ENCODE data around the gene ID4. TPM values are rescaled to one million over a fixed set of nuclear protein-coding genes. Genes with fewer than 3 reads are reported as not detected.

Gene ID4
- total RNA-seq, 1 experiment from 2014 or later: 0.10 TPM

DNA sequence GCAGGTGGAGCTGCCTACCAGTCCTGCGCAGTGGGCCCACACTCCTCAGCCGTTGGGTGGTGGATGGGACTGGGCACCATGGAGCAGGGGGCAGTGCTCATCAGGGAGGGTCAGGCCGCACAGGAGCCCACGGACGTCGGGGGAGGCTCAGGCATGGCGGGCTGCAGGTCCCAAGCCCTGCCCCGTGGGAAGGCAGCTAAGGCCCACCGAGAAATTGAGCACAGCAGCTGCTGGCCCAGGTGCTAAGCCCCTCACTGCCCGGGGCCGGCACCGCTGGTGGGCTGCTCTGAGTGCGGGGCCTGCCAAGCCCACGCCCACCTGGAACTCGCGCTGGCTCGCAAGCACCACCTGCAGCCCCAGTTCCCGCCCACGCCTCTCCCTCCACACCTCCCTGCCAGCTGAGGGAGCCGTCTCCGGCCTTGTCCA is 30.2 kb upstream of the ID4 start (continued):
- no peak for TF ChIP-seq JUND (IDR thresholded peaks at IDR 0.05)
- TF ChIP-seq ZNF274 (IDR thresholded peaks at IDR 0.05; ENCODE audit: low read depth, low read length): no peak

DNA sequence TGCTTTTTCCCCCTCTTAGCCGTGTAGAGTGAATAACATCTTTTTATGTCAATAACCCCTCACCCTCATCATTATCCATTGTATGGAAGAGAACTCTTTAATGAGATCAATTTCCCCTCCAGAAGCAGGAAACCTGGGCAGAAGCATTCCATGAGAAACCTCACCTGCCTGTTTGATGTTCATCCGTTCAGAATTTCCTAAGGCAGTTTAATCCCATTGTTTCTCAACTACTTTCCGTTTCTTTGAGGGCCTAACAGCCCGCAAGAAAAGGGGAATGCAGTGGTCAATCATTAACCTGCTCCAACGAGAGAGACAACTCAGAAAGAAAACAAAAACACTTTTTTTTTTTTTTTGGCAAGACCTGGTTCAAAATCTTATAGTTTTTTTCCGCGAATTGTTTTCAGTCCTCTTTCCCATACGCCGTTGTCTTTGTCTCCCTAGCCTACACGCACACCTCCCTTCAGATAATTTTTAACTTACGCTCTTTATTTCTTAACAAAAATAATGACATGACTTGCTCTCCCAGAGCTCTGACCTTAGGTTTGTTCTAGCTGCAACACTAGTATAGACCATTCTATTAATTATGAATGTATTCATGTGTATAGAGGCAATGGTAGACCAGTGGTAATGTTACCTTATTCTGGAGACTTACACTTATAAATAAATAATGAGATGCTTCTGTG is 25.6 kb upstream of the ID4 start:
- Histone ChIP-seq H3K9me2 (ENCODE audit: insufficient read depth) (no peaks in the 10 kb centered on the region), H3K9me3 (ENCODE audit: control insufficient read depth in 1 of 2, insufficient read depth in 1 of 2, low read depth in 1 of 2, low read length in 2 of 2) (no peaks in the 10 kb centered on the region), H3K27ac (ENCODE audit: low read depth, low read length) (peak overlapping the region; percentile 54; the same call in 1 of the 2 replicates), H4K20me1 (ENCODE audit: insufficient read depth) (no peaks in the 10 kb centered on the region), H3K4me2 (ENCODE audit: low read length) (peak overlapping the region; percentile 30; the same call in 1 of the 2 replicates), H2AFZ (ENCODE audit: low read depth, low read length, poor library complexity, severe bottlenecking) (peak overlapping the region; percentile 66), H3K36me3 (ENCODE audit: control insufficient read depth in 1 of 2, insufficient read depth in 2 of 2, low read length in 2 of 2) (no peaks in the 10 kb centered on the region), H3K9ac (ENCODE audit: low read length) (no peak overlapping the region), H3K4me3 (replicated peaks in 1 of 2; ENCODE audit: low read depth in 1 of 2, low read length in 2 of 2) (no peak overlapping the region), H3K27me3 (ENCODE audit: insufficient read depth, low read length) (no peaks in the 10 kb centered on the region), H3K79me2 (ENCODE audit: insufficient read depth, low read length) (no peaks in the 10 kb centered on the region), H3K4me1 (ENCODE audit: control insufficient read depth in 1 of 2, insufficient read depth in 2 of 2, low read length in 2 of 2) (peaks cover 18 to 22% of the 10 kb centered on the region in 2 experiments)
- POLR2A ChIA-PET: no interaction called here
- TF ChIP-seq SP1 (IDR thresholded peaks at IDR 0.05; ENCODE audit: low read depth) (peak; percentile 40), ZFX (IDR thresholded peaks at IDR 0.05) (no peak), JUND (IDR thresholded peaks at IDR 0.05) (peak; percentile 31; the same call in 1 of the 2 replicates)
- RAD21 ChIA-PET (ENCODE audit: low non-redundant PET in 1 of 2, low total read pairs in 2 of 2, uncharacterized antibody in 2 of 2, unreplicated experiment in 2 of 2): no interaction called here
- no TSS peak for BruUV-seq (replicated peaks)
- intact Hi-C loops (cut with micrococcal nuclease): no loop called here
- ATAC-seq (peak; percentile 22; the same call in 1 of the 2 replicates), DNase-seq (ENCODE audit: low read depth, low spot score) (peak; percentile 23)
- CTCF ChIA-PET: interaction anchor here (0.7 kb wide), 1 partner anchor 49 kb away, joined by 4 read pairs; no protein-coding TSS in a partner anchor

DNA sequence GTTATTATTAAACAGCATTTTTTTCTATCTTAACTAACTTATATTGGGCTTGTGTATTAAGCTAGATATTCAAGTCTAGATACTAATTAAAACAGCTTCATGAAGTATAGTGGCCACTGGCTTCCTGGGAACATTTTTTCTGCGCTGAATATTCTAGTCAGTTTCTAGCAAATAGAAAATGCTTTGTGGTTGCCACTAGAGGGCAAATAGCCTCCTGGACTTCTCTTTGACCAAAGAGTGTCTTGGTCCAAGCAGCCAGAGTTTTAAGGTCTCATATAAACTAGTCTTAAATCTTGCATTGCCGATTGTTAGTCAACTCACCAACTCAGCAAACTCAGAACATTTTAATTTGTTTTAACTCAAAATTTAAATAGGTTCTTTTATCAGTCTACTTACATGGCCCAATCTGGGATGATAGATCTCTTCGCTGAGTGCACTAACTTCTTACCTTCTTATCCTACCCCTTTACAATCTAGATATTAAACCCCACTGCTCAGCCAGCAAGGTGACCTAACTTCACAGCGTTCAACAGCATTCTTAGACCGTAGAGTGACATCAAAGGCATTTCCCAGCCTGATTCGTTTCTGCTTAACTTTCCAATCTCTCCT is 24.6 kb upstream of the ID4 start:
- Histone ChIP-seq H3K79me2 (ENCODE audit: insufficient read depth, low read length) (no peaks in the 10 kb centered on the region), H4K20me1 (ENCODE audit: insufficient read depth) (no peaks in the 10 kb centered on the region), H3K4me2 (ENCODE audit: low read length) (no peak overlapping the region), H3K36me3 (ENCODE audit: control insufficient read depth in 1 of 2, insufficient read depth in 2 of 2, low read length in 2 of 2) (no peaks in the 10 kb centered on the region), H3K27me3 (ENCODE audit: insufficient read depth, low read length) (no peaks in the 10 kb centered on the region), H3K9ac (ENCODE audit: low read length) (no peak overlapping the region), H2AFZ (ENCODE audit: low read depth, low read length, poor library complexity, severe bottlenecking) (peak overlapping the region; percentile 66), H3K4me3 (replicated peaks in 1 of 2; ENCODE audit: low read depth in 1 of 2, low read length in 2 of 2) (no peak overlapping the region), H3K27ac (ENCODE audit: low read depth, low read length) (no peak overlapping the region), H3K9me2 (ENCODE audit: insufficient read depth) (no peaks in the 10 kb centered on the region), H3K9me3 (ENCODE audit: control insufficient read depth in 1 of 2, insufficient read depth in 1 of 2, low read depth in 1 of 2, low read length in 2 of 2) (no peaks in the 10 kb centered on the region), H3K4me1 (ENCODE audit: control insufficient read depth in 1 of 2, insufficient read depth in 2 of 2, low read length in 2 of 2) (peaks cover 18 to 22% of the 10 kb centered on the region in 2 experiments)
- ATAC-seq (peak; percentile 84), DNase-seq (ENCODE audit: low read depth, low spot score) (peak; percentile 38)
- ChIA-PET RAD21 (ENCODE audit: low non-redundant PET in 1 of 2, low total read pairs in 2 of 2, uncharacterized antibody in 2 of 2, unreplicated experiment in 2 of 2) (no interaction called here), POLR2A (no interaction called here), CTCF (interaction anchor here (0.7 kb wide), 1 partner anchor 48 kb away, joined by 4 read pairs; no protein-coding TSS in a partner anchor)
- intact Hi-C loops (cut with micrococcal nuclease): no loop called here
- BruUV-seq (replicated peaks): no TSS peak
- TF ChIP-seq EZH2 (IDR thresholded peaks at IDR 0.05): no peak
- TF ChIP-seq, protein P1, sequence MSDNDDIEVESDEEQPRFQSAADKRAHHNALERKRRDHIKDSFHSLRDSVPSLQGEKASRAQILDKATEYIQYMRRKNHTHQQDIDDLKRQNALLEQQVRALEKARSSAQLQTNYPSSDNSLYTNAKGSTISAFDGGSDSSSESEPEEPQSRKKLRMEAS (IDR thresholded peaks at IDR 0.05): no peak
- TF ChIP-seq, protein P2, sequence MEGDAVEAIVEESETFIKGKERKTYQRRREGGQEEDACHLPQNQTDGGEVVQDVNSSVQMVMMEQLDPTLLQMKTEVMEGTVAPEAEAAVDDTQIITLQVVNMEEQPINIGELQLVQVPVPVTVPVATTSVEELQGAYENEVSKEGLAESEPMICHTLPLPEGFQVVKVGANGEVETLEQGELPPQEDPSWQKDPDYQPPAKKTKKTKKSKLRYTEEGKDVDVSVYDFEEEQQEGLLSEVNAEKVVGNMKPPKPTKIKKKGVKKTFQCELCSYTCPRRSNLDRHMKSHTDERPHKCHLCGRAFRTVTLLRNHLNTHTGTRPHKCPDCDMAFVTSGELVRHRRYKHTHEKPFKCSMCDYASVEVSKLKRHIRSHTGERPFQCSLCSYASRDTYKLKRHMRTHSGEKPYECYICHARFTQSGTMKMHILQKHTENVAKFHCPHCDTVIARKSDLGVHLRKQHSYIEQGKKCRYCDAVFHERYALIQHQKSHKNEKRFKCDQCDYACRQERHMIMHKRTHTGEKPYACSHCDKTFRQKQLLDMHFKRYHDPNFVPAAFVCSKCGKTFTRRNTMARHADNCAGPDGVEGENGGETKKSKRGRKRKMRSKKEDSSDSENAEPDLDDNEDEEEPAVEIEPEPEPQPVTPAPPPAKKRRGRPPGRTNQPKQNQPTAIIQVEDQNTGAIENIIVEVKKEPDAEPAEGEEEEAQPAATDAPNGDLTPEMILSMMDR (IDR thresholded peaks at IDR 0.05 in 2 of 3, conservative IDR thresholded peaks at IDR 0.05 in 1 of 3; ENCODE audit: borderline replicate concordance in 1 of 3, insufficient read depth in 1 of 3, low read depth in 2 of 3, low read length in 2 of 3): peak; percentile 42 to 78 (median 67); a peak in 5 of 6 replicates
- TF ChIP-seq, protein P3, sequence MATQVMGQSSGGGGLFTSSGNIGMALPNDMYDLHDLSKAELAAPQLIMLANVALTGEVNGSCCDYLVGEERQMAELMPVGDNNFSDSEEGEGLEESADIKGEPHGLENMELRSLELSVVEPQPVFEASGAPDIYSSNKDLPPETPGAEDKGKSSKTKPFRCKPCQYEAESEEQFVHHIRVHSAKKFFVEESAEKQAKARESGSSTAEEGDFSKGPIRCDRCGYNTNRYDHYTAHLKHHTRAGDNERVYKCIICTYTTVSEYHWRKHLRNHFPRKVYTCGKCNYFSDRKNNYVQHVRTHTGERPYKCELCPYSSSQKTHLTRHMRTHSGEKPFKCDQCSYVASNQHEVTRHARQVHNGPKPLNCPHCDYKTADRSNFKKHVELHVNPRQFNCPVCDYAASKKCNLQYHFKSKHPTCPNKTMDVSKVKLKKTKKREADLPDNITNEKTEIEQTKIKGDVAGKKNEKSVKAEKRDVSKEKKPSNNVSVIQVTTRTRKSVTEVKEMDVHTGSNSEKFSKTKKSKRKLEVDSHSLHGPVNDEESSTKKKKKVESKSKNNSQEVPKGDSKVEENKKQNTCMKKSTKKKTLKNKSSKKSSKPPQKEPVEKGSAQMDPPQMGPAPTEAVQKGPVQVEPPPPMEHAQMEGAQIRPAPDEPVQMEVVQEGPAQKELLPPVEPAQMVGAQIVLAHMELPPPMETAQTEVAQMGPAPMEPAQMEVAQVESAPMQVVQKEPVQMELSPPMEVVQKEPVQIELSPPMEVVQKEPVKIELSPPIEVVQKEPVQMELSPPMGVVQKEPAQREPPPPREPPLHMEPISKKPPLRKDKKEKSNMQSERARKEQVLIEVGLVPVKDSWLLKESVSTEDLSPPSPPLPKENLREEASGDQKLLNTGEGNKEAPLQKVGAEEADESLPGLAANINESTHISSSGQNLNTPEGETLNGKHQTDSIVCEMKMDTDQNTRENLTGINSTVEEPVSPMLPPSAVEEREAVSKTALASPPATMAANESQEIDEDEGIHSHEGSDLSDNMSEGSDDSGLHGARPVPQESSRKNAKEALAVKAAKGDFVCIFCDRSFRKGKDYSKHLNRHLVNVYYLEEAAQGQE (IDR thresholded peaks at IDR 0.05; ENCODE audit: low read depth): no peak
- TF ChIP-seq TCF7L2 (IDR thresholded peaks at IDR 0.05; ENCODE audit: borderline replicate concordance, extremely low read depth, insufficient read depth, insufficient read length): no peak
- TF ChIP-seq EZH2phosphoT487 (IDR thresholded peaks at IDR 0.05; ENCODE audit: borderline replicate concordance): no peak
- TF ChIP-seq SRF (IDR thresholded peaks at IDR 0.05; ENCODE audit: low read depth): no peak

Measured in HCT116 (cell line).